HEK293 (cell line): ENCODE measurements around the gene TKTL1.
A peak's percentile ranks its signal among the peaks of the same experiment; 100 is the strongest.

Source experiments
- CTCF ChIA-PET: fragments of 350-600 bp; formaldehyde crosslinking; extraction: SDS; loops from one replicate; lab custom pipeline; 2021; ENCODE audit warnings: antibody characterized with exemption; lab: Yijun Ruan, JAX
- POLR2A ChIA-PET: fragments of 300-600 bp; formaldehyde crosslinking; extraction: SDS; loops from one replicate; lab custom pipeline; 2020; ENCODE audit warnings: antibody characterized with exemption, inconsistent platforms; lab: Yijun Ruan, JAX
- H3K27ac ChIP-seq: fragments of 200-500 bp; sonication (Bioruptor generic); 2 replicates; pipeline ENCODE4 v1.5.1; 2014; ENCODE audit warnings: low read depth, low read length, control low read depth, inconsistent platforms; ENCODE audit errors: extremely low read depth
- H3K36me3 ChIP-seq, 2 experiments: fragments of 200-500 bp in 1 of 2; sonication (Bioruptor generic) in 1 of 2; 1 replicate in 1 of 2; 2 replicates in 1 of 2; pipeline ENCODE4 v1.5.1; 2014 to 2017; ENCODE audit warnings: inconsistent platforms in 2 of 2, low read length in 2 of 2; ENCODE audit not compliant: control insufficient read depth in 2 of 2, insufficient read depth in 1 of 2
- H3K4me1 ChIP-seq: fragments of 200-500 bp; sonication (Bioruptor generic); 2 replicates; pipeline ENCODE4 v1.5.1; 2014; ENCODE audit warnings: mild to moderate bottlenecking, low read length, inconsistent platforms; ENCODE audit not compliant: control insufficient read depth, insufficient read depth
- H3K4me3 ChIP-seq: 2 replicates; pipeline ENCODE4 v1.5.1; 2011; ENCODE audit warnings: low read depth, mild to moderate bottlenecking, control low read depth, low read length, moderate library complexity
- H3K9me3 ChIP-seq: fragments of 200-500 bp; sonication (Bioruptor generic); 2 replicates; pipeline ENCODE4 v1.5.1; 2014; ENCODE audit warnings: low read depth, low read length, inconsistent platforms; ENCODE audit not compliant: control insufficient read depth, insufficient read depth
- KLF9 ChIP-seq: fragments of 450-650 bp; formaldehyde crosslinking; IDR thresholded peaks from 2 replicates; pipeline ENCODE4 v1.5.1; 2016; ENCODE audit warnings: missing biosample characterization, missing genetic modification characterization, low read depth
- SALL2 ChIP-seq: fragments of 450-650 bp; formaldehyde crosslinking; IDR thresholded peaks from 2 replicates; pipeline ENCODE4 v1.5.0; 2017; ENCODE audit warnings: missing biosample characterization, mild to moderate bottlenecking, missing genetic modification characterization, borderline replicate concordance
- ZNF114 ChIP-seq: fragments of 450-650 bp; formaldehyde crosslinking; IDR thresholded peaks from 2 replicates; pipeline ENCODE4 v1.5.0; 2017; ENCODE audit warnings: missing biosample characterization, missing genetic modification characterization
- ZNF121 ChIP-seq: fragments of 450-650 bp; formaldehyde crosslinking; IDR thresholded peaks from 2 replicates; pipeline ENCODE4 v1.5.1; 2016; ENCODE audit warnings: missing biosample characterization, missing genetic modification characterization
- ZNF175 ChIP-seq: fragments of 450-650 bp; formaldehyde crosslinking; IDR thresholded peaks from 2 replicates; pipeline ENCODE4 v1.5.1; 2016; ENCODE audit warnings: missing biosample characterization, missing genetic modification characterization
- ZNF292 ChIP-seq: fragments of 450-650 bp; formaldehyde crosslinking; IDR thresholded peaks from 2 replicates; pipeline ENCODE4 v1.5.1; 2016; ENCODE audit warnings: low read depth, missing biosample characterization, missing genetic modification characterization, borderline replicate concordance
- ZNF529 ChIP-seq: fragments of 450-650 bp; formaldehyde crosslinking; IDR thresholded peaks from 2 replicates; pipeline ENCODE4 v1.5.1; 2017; ENCODE audit warnings: missing genetic modification characterization, missing biosample characterization; ENCODE audit not compliant: insufficient replicate concordance
- ZNF596 ChIP-seq: fragments of 450-650 bp; IDR thresholded peaks from 2 replicates; pipeline ENCODE4 v1.5.0; 2018; ENCODE audit warnings: missing biosample characterization, mild to moderate bottlenecking, missing genetic modification characterization, moderate library complexity
- ZNF610 ChIP-seq: fragments of 450-650 bp; formaldehyde crosslinking; IDR thresholded peaks from 2 replicates; pipeline ENCODE4 v1.5.1; 2016; ENCODE audit warnings: missing biosample characterization, missing genetic modification characterization, borderline replicate concordance
- ZNF623 ChIP-seq: fragments of 450-650 bp; formaldehyde crosslinking; IDR thresholded peaks from 2 replicates; pipeline ENCODE4 v1.5.1; 2016; ENCODE audit warnings: missing biosample characterization, missing genetic modification characterization
- ZNF629 ChIP-seq: fragments of 450-650 bp; formaldehyde crosslinking; IDR thresholded peaks from 2 replicates; pipeline ENCODE4 v1.5.1; 2017; ENCODE audit warnings: missing biosample characterization, missing genetic modification characterization
- ZNF701 ChIP-seq: fragments of 450-650 bp; formaldehyde crosslinking; IDR thresholded peaks from 2 replicates; pipeline ENCODE4 v1.5.1; 2016; ENCODE audit warnings: missing biosample characterization, missing genetic modification characterization
- ZNF843 ChIP-seq: fragments of 450-650 bp; formaldehyde crosslinking; IDR thresholded peaks from 2 replicates; pipeline ENCODE4 v1.5.1; 2016; ENCODE audit warnings: missing biosample characterization, missing genetic modification characterization
- TF ChIP-seq, protein P1 (sequence below): fragments of 450-650 bp; formaldehyde crosslinking; IDR thresholded peaks from 2 replicates; pipeline ENCODE4 v1.5.1; 2016; ENCODE audit warnings: missing biosample characterization, missing genetic modification characterization
- TF ChIP-seq, protein P2 (sequence below): fragments of 450-650 bp; formaldehyde crosslinking; IDR thresholded peaks from 2 replicates; pipeline ENCODE4 v1.5.1; 2016; ENCODE audit warnings: missing biosample characterization, missing genetic modification characterization, borderline replicate concordance
- TF ChIP-seq, protein P3 (sequence below): fragments of 450-650 bp; formaldehyde crosslinking; IDR thresholded peaks from 2 replicates; pipeline ENCODE4 v1.5.1; 2016; ENCODE audit warnings: missing biosample characterization, missing genetic modification characterization
- TF ChIP-seq, protein P4 (sequence below): fragments of 450-650 bp; formaldehyde crosslinking; IDR thresholded peaks from 2 replicates; pipeline ENCODE4 v1.5.1; 2016; ENCODE audit warnings: missing biosample characterization, missing genetic modification characterization, borderline replicate concordance

TKTL1 gene

DNA sequence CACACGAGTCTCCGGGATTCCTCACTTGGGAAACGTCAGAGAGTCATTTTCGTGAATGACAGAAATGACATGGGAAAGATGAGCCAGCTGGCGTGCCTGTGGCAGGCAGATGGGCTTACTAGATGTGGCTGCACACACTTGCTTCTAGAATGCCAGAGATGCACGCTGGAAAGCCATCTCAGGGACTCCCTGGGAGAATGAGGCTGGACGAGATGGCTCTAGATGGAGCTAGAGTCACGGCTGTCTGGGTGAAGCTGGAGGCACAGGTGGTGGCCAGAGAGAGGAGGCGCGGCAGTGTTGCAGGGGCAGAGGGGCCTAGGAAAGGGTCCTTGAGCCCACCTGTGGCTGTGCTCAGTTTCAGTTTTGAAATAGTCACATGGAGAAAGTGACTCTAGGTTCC is 26.0 kb downstream of the TKTL1 start (continued):
- TF ChIP-seq, protein P1, sequence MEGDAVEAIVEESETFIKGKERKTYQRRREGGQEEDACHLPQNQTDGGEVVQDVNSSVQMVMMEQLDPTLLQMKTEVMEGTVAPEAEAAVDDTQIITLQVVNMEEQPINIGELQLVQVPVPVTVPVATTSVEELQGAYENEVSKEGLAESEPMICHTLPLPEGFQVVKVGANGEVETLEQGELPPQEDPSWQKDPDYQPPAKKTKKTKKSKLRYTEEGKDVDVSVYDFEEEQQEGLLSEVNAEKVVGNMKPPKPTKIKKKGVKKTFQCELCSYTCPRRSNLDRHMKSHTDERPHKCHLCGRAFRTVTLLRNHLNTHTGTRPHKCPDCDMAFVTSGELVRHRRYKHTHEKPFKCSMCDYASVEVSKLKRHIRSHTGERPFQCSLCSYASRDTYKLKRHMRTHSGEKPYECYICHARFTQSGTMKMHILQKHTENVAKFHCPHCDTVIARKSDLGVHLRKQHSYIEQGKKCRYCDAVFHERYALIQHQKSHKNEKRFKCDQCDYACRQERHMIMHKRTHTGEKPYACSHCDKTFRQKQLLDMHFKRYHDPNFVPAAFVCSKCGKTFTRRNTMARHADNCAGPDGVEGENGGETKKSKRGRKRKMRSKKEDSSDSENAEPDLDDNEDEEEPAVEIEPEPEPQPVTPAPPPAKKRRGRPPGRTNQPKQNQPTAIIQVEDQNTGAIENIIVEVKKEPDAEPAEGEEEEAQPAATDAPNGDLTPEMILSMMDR (tag by site-specific recombination) = peak; percentile 77
- TF ChIP-seq ZNF843 (tag by site-specific recombination) (no peak), ZNF114 (tag by site-specific recombination) (no peak), ZNF610 (tag by site-specific recombination) (no peak), ZNF629 (tag by site-specific recombination) (no peak), ZNF121 (tag by site-specific recombination) (no peak), SALL2 (no peak), ZNF623 (tag by site-specific recombination) (no peak), ZNF175 (tag by site-specific recombination) (no peak), KLF9 (tag by site-specific recombination) (no peak), ZNF292 (tag by site-specific recombination) (no peak), ZNF596 (tag by site-specific recombination) (no peak)
- TF ChIP-seq, protein P2, sequence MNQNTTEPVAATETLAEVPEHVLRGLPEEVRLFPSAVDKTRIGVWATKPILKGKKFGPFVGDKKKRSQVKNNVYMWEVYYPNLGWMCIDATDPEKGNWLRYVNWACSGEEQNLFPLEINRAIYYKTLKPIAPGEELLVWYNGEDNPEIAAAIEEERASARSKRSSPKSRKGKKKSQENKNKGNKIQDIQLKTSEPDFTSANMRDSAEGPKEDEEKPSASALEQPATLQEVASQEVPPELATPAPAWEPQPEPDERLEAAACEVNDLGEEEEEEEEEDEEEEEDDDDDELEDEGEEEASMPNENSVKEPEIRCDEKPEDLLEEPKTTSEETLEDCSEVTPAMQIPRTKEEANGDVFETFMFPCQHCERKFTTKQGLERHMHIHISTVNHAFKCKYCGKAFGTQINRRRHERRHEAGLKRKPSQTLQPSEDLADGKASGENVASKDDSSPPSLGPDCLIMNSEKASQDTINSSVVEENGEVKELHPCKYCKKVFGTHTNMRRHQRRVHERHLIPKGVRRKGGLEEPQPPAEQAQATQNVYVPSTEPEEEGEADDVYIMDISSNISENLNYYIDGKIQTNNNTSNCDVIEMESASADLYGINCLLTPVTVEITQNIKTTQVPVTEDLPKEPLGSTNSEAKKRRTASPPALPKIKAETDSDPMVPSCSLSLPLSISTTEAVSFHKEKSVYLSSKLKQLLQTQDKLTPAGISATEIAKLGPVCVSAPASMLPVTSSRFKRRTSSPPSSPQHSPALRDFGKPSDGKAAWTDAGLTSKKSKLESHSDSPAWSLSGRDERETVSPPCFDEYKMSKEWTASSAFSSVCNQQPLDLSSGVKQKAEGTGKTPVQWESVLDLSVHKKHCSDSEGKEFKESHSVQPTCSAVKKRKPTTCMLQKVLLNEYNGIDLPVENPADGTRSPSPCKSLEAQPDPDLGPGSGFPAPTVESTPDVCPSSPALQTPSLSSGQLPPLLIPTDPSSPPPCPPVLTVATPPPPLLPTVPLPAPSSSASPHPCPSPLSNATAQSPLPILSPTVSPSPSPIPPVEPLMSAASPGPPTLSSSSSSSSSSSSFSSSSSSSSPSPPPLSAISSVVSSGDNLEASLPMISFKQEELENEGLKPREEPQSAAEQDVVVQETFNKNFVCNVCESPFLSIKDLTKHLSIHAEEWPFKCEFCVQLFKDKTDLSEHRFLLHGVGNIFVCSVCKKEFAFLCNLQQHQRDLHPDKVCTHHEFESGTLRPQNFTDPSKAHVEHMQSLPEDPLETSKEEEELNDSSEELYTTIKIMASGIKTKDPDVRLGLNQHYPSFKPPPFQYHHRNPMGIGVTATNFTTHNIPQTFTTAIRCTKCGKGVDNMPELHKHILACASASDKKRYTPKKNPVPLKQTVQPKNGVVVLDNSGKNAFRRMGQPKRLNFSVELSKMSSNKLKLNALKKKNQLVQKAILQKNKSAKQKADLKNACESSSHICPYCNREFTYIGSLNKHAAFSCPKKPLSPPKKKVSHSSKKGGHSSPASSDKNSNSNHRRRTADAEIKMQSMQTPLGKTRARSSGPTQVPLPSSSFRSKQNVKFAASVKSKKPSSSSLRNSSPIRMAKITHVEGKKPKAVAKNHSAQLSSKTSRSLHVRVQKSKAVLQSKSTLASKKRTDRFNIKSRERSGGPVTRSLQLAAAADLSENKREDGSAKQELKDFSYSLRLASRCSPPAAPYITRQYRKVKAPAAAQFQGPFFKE (tag by site-specific recombination) = no peak
- TF ChIP-seq, protein P3, sequence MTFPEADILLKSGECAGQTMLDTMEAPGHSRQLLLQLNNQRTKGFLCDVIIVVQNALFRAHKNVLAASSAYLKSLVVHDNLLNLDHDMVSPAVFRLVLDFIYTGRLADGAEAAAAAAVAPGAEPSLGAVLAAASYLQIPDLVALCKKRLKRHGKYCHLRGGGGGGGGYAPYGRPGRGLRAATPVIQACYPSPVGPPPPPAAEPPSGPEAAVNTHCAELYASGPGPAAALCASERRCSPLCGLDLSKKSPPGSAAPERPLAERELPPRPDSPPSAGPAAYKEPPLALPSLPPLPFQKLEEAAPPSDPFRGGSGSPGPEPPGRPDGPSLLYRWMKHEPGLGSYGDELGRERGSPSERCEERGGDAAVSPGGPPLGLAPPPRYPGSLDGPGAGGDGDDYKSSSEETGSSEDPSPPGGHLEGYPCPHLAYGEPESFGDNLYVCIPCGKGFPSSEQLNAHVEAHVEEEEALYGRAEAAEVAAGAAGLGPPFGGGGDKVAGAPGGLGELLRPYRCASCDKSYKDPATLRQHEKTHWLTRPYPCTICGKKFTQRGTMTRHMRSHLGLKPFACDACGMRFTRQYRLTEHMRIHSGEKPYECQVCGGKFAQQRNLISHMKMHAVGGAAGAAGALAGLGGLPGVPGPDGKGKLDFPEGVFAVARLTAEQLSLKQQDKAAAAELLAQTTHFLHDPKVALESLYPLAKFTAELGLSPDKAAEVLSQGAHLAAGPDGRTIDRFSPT (tag by site-specific recombination) = no peak

DNA sequence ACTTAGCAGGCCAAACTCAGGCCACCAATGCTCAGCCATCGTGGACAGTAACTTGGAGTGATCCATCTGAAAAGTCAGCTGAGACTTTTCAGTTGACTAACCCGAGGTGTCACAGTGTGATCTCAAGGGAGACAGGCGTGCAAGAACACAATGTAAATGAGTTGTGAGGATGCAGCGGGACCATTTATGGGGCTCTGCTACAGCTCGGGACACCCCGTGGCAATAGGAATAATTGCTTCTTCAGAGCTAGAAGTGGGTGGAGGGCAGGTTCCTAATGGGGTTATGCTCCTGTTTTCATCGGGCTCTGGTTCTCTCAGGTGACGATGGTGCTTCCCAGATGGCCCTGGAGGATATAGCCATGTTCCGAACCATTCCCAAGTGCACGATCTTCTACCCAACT is 27.3 kb downstream of the TKTL1 start:
- H3K27ac ChIP-seq = no peak overlapping the region
- ChIA-PET POLR2A (no interaction called here), CTCF (interaction anchor here (0.6 to 2.8 kb wide), 3 partner anchors 9 to 187 kb away, joined by 3 to 17 read pairs (median 4); no protein-coding TSS in a partner anchor)
- no peak overlapping the region for H3K4me3 ChIP-seq
- H3K9me3 ChIP-seq = no peaks in the 10 kb centered on the region
- H3K36me3 ChIP-seq = no peaks in the 10 kb centered on the region
- peaks cover 18% of the 10 kb centered on the region for H3K4me1 ChIP-seq
- TF ChIP-seq ZNF529 (tag by site-specific recombination) (no peak), ZNF701 (tag by site-specific recombination) (no peak), ZNF114 (tag by site-specific recombination) (no peak)
- TF ChIP-seq, protein P4, sequence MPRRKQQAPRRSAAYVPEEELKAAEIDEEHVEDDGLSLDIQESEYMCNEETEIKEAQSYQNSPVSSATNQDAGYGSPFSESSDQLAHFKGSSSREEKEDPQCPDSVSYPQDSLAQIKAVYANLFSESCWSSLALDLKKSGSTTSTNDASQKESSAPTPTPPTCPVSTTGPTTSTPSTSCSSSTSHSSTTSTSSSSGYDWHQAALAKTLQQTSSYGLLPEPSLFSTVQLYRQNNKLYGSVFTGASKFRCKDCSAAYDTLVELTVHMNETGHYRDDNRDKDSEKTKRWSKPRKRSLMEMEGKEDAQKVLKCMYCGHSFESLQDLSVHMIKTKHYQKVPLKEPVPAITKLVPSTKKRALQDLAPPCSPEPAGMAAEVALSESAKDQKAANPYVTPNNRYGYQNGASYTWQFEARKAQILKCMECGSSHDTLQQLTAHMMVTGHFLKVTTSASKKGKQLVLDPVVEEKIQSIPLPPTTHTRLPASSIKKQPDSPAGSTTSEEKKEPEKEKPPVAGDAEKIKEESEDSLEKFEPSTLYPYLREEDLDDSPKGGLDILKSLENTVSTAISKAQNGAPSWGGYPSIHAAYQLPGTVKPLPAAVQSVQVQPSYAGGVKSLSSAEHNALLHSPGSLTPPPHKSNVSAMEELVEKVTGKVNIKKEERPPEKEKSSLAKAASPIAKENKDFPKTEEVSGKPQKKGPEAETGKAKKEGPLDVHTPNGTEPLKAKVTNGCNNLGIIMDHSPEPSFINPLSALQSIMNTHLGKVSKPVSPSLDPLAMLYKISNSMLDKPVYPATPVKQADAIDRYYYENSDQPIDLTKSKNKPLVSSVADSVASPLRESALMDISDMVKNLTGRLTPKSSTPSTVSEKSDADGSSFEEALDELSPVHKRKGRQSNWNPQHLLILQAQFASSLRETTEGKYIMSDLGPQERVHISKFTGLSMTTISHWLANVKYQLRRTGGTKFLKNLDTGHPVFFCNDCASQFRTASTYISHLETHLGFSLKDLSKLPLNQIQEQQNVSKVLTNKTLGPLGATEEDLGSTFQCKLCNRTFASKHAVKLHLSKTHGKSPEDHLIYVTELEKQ (tag by site-specific recombination) = no peak
- TF ChIP-seq, protein P2 (tag by site-specific recombination) = no peak
